Activated CD4-positive, alpha-beta T cell treated with anti-CD3 and anti-CD28 coated beads for 1 hour (primary cell): Measurements from ENCODE around the gene OPCML.

Experiments used
- DNase-seq: peaks from one replicate; pipeline ENCODE4 v3.0.0-alpha.2; 2020

The OPCML gene

DNA sequence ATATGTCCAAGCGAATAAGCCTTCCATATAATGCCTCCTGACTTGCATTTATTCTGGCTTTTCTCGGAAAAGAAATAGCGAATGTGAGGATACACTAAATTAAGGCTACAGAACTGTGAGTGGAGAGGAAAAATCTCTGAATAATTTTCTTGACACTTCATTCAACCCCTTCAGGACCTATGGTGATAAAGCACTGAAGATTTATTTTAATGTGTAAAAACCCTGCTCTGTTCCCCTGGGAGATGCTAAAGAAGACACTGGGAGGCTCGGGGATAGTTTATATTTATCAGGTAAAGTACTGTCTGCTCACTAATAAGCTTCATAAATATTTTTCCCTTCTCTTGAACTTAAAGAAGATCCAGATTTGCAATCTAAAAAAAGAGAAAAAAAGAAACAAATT is 895.8 kb downstream of the OPCML start:
- DNase-seq: no peak

- DNase-seq: no peak
These were observed 899.6 kb downstream of the OPCML start for GRCh38 chr11:132632641-132633124.

DNA sequence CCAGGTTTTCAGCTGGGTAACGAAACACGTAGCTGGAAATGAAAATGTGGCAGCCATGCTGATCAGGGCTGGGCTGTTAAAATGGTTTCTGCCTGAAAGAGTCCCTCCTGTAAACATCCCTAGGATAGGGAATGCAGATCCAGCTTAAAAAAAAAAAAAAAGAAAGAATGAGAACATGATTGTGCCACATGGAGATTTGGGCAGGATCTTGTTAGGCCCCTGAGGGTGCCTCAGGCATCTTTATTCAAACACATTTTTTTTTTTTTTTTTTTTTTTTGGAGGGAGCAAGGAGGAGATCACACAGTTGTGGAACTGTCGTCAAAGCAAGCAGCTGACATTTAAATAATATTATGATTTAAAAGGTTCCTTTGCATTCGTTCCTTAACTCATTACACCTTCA is 900.3 kb downstream of the OPCML start:
- no peak for DNase-seq

DNA sequence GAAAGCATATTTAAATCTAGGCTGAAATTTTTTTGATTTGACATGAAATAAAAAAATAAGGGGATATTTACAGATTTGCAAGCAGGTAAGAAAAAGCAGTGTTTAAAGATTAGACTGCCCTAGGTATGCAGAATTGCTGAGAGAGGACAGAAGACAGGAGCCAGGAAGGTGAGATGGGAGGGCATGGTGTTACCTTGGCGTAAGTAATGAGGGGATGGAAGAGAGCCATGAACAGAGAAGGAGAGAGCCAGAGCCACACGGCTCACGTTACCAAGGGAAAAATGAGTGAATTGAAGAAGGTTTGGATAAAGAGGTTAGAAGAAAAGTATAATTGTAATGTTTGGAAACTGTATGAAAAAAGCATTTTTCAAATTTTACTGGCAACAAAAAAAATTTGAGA is 904.3 kb downstream of the OPCML start:
- no peak for DNase-seq

DNA sequence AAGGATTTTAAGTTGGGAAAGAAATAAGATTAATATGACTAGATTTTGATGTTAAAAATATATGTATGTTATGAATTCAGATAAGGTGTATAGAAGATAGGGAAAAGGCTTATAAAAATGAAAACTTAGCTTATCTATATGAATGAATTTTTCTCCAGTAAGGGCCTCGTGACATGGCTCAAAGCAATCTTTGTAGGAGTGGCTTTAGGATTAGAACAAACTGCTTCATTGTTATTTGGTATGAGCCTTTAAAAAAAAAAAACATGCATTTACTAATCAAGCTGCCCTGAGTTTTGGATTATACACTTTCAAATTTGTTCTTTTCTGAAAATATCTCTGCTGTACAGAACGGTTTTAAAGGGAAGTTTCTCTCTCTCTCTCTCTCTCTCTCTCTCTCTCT is 905.9 kb downstream of the OPCML start:
- DNase-seq: no peak

DNA sequence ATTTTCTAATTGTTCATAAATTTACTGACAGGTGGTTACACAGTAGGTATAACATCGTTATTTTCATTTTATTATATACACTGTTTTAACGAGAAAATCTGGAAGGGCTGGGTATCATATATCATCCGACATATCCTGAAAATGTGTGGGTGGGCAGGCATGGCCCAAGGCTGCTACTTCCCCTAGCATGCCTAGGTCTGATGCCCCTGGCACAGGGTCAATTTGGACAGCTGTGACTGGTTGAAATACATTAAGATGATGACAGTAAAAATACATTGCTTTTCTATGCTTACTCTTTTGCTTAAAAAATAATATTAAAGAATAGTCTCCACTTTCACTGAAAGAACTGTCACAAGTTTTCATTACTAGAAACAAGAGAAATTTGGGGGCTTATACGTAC is 908.8 kb downstream of the OPCML start:
- DNase-seq: no peak

- DNase-seq: no peak
These were observed 910.2 kb downstream of the OPCML start for GRCh38 chr11:132621976-132622580.

DNA sequence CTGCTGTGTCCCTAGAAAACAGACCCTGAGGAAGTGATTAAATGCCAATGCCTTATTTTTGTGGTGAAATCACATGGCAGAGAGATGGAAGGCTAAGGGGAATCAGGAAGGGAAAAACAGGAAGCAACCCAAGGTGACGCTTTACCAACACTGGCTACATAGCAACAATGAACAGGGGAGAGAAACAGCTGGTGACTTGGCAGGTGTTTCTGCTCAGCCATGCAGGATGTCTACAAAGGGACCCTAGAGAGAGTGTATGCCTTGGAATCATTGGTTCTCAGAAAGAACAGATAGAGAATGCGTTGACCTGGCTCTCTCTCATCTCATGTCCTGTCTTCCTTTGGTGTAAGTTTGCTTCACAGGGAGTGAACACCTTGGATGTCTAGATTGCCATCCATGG is 911.9 kb downstream of the OPCML start:
- DNase-seq: no peak

DNA sequence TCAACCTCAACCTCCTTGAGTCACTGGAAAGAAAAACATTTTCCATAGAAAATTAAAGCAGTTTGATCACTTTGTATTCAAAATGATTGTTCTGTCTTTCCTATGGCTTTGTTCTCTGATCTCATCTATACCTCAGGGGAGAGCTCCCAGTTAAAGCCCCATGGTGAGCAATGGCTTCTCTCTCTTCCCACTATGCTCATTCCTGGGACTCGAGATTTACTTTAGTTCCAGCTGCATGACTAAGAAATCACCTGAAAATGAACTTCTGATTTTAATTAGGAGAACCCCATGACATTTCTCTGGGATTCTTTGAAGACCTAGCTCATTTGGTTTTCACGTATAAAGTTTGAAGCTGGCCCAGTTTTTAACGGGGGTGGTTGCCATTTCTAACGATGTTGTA is 921.5 kb downstream of the OPCML start:
- DNase-seq: no peak

- DNase-seq: no peak
These were observed 922.1 kb downstream of the OPCML start for GRCh38 chr11:132610216-132610615.

- no peak for DNase-seq
These were observed 924.7 kb downstream of the OPCML start for GRCh38 chr11:132607575-132607974.

DNA sequence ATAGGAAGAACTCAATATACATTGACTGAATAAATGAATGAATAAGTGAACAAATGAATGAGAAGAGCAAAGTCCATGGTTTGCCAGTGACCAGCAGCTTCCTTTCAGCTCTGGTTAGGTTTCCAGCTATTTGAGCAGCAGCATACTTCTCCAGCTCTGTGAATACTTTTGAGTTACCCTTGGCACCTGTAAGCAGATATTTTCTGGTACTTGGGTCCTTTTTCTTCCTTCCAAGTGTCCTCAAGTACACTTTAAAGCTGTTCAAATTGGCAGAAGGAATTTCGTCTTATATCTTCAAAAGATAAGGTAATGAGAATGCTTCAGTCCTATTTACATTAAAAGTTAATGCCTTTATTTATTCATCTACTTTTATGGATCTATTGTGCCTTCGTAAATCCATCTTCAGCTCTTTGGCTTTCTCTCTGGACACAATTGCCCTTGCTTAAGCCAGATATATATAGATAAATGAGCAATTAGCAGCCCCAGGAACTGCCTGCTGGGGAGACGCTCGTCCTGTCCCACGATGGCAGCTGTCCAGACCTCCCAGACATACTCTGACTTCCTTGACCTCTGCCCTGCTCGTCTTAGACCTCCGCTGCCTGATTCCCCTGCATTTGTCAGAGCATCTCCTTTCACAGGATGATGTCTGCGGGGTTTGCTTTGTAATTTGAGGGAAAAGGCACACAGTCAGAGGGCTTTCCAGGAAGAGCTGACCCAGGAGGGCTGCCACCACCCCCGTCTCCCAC is 926.3 kb downstream of the OPCML start:
- no peak for DNase-seq

DNA sequence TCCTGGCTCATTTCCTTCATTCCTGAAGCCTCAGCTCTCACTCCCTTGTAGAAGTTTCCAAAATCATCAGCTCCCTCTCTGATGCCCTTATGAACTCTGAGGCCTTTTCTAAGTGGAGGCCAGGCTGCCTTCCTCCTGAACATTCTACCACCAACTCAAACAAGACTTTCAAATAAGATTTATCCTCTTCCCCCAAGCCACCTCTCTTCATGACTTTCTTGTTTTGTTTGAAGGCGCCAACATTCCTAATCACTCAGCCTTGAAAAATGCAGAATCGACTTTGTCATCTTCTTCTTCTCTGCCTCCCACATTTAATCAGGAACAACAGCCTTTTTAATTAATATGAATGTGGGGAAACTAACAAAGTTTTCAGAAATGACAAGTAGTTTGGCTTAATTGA is 927.9 kb downstream of the OPCML start:
- no peak for DNase-seq

GRCh38 chr11:132601875-132602274 is 930.4 kb downstream of the OPCML start:
- no peak for DNase-seq

- no peak for DNase-seq
These were observed 936.6 kb downstream of the OPCML start for GRCh38 chr11:132595711-132596134.

- no peak for DNase-seq
These were observed 937.1 kb downstream of the OPCML start for GRCh38 chr11:132595246-132595645.

DNA sequence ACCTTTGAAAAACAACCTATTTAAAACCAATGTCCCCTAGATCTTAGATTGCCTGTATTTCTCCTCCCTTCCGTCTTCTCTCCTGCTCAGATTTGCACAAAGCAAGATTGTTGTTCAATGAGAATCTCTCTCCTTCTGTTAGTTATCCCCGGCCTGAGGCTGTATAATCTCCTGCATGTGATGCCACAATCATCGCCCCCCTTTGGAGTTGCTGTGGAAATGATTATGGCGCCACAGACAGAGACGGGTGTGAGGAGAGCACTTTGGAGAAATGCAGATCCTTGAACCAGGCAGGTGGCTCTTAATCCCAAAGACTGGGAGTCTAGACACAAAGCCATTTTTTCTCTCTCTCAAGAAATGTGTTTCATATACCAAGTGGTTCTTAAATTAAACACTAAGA is 941.3 kb downstream of the OPCML start:
- no peak for DNase-seq

DNA sequence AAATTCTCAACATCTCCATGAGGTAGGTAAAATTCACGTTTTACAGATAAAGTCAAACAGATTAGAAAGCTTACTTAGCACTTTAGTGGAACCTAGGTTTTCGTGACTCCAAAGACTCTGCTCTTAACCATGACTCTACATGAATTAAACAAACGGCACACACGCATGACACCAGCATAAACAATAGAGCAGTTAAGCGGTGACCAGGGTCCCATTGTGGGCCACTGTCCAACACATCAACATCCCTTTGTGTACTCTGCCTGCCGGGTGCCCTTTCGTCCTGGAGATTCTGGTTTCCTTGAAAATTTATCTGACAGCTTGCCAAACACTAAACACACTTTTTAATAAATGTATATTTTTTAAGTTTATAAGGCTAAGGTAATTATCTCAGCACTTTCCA is 941.7 kb downstream of the OPCML start:
- no peak for DNase-seq

- DNase-seq: no peak
These were observed 942.5 kb downstream of the OPCML start for GRCh38 chr11:132589791-132590190.

GRCh38 chr11:132588366-132588765 is 943.9 kb downstream of the OPCML start:
- no peak for DNase-seq

GRCh38 chr11:132587716-132588115 is 944.6 kb downstream of the OPCML start:
- DNase-seq: no peak

DNA sequence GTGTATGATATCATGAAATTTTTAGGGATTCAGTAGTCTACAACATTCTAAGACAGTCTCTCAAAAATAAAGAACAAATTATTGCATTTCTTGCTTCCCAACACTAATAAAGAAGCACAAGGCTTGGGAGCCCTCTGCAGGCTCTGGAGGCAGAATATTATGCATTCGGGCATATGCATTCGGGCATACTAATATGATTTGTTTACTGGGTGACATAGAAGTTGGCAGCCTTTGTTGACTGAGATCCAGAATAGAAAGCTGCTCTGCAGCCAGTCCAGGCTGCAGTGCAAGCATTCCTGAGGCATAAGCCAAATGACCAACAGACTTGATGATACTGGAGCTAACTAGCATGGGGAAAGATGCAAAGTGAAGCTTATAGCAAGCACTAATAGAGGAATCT is 945.5 kb downstream of the OPCML start:
- no peak for DNase-seq

- no peak for DNase-seq
These were observed 952.5 kb downstream of the OPCML start for GRCh38 chr11:132579634-132580327.

GRCh38 chr11:132579136-132579535 is 953.2 kb downstream of the OPCML start:
- no peak for DNase-seq
